Retinal pigment epithelial cell (primary cell): ENCODE results near the gene NARS2.

Source experiments
- DNase-seq: peaks from one replicate; pipeline ENCODE4 v3.0.0-alpha.2; 2010; ENCODE audit warnings: low read depth
- H3K4me3 ChIP-seq: 2 replicates; pipeline ENCODE4 v1.5.1; 2011; ENCODE audit warnings: mild to moderate bottlenecking, low read length, control low read depth, moderate library complexity
- CTCF ChIP-seq: conservative IDR thresholded peaks from 2 replicates; pipeline ENCODE4 v1.5.1; 2011; ENCODE audit warnings: low read depth, low read length, control low read depth, inconsistent platforms

The NARS2 gene

GRCh38 chr11:78420796-78421209, 153.9 kb downstream of the NARS2 start:
- H3K4me3 ChIP-seq, result peak overlapping the region; percentile 3
- DNase-seq, result peak; percentile 72
- no peak for TF ChIP-seq CTCF

GRCh38 chr11:78420255-78420764, 154.4 kb downstream of the NARS2 start:
- peak; percentile 76 for DNase-seq
- peak overlapping the region; percentile 3 for H3K4me3 ChIP-seq
- TF ChIP-seq CTCF, result peak; percentile 73

GRCh38 chr11:78419327-78419726, 155.3 kb downstream of the NARS2 start:
- no peak overlapping the region for H3K4me3 ChIP-seq
- no peak for TF ChIP-seq CTCF
- peak; percentile 90 for DNase-seq

GRCh38 chr11:78418584-78419211, 156.0 kb downstream of the NARS2 start:
- DNase-seq, result no peak
- peak overlapping the region; percentile 61 for H3K4me3 ChIP-seq
- TF ChIP-seq CTCF, result no peak

- DNase-seq, result no peak
- no peak for TF ChIP-seq CTCF
- peak overlapping the region; percentile 61 for H3K4me3 ChIP-seq
These were observed 156.6 kb downstream of the NARS2 start for GRCh38 chr11:78417888-78418583.

GRCh38 chr11:78417175-78417887, 157.3 kb downstream of the NARS2 start, which contains the start of gene GAB2:
GAB2 (minus strand) TSS chr11:78417820; CDS start chr11:78417720, 100 bp downstream.
- DNase-seq, result no peak
- no peak for TF ChIP-seq CTCF
- H3K4me3 ChIP-seq, result peak within 1 kb of the TSS; percentile 72
